Fibroblast of lung (primary cell): ENCODE results near the gene RCSD1. TPM values are rescaled to one million over a fixed set of nuclear protein-coding genes. Genes with fewer than 3 reads are reported as not detected.
A peak's percentile ranks its signal among the peaks of the same experiment; 100 is the strongest.

Experiments used
- DNase-seq, 2 donors: peaks; one replicate each; pipeline versions ENCODE4 v3.0.0 to v3.0.0-alpha.2; 2010; ENCODE audit warnings: low read depth in 2 of 2
- H2AFZ ChIP-seq: 2 replicates; pipeline ENCODE4 v1.5.1; 2012; ENCODE audit warnings: low read length, control low read depth, inconsistent platforms
- H3K27ac ChIP-seq: 2 replicates; pipeline ENCODE4 v1.5.1; 2011; ENCODE audit warnings: low read length, control low read depth; ENCODE audit not compliant: insufficient read depth
- H3K27me3 ChIP-seq: 2 replicates; pipeline ENCODE4 v1.5.1; 2011; ENCODE audit warnings: mild to moderate bottlenecking, low read length; ENCODE audit not compliant: control insufficient read depth, insufficient read depth
- H3K36me3 ChIP-seq: 2 replicates; pipeline ENCODE4 v1.5.1; 2011; ENCODE audit warnings: low read length; ENCODE audit not compliant: control insufficient read depth, insufficient read depth
- H3K4me1 ChIP-seq: 2 replicates; pipeline ENCODE4 v1.5.1; 2011; ENCODE audit warnings: low read length; ENCODE audit not compliant: control insufficient read depth, insufficient read depth; ENCODE audit errors: extremely low read depth
- H3K4me2 ChIP-seq: 2 replicates; pipeline ENCODE4 v1.5.1; 2011; ENCODE audit warnings: low read length, control low read depth; ENCODE audit not compliant: insufficient read depth; ENCODE audit errors: extremely low read depth
- H3K4me3 ChIP-seq, 4 experiments: fragments of 200-600 bp in 1 of 4; sonication (generic) in 1 of 4; replicated peaks in 1 of 4; 2 replicates each; pipeline ENCODE4 v1.5.1; 2011 to 2016; ENCODE audit warnings: low read length in 4 of 4, low read depth in 3 of 4, mild to moderate bottlenecking in 3 of 4, control low read depth in 2 of 4, inconsistent platforms in 1 of 4, mixed read lengths in 1 of 4; ENCODE audit not compliant: insufficient read depth in 1 of 4; ENCODE audit errors: control extremely low read depth in 1 of 4
- H3K79me2 ChIP-seq: 2 replicates; pipeline ENCODE4 v1.5.1; 2012; ENCODE audit warnings: mild to moderate bottlenecking, low read length, inconsistent platforms; ENCODE audit not compliant: control insufficient read depth, insufficient read depth
- H3K9ac ChIP-seq: 2 replicates; pipeline ENCODE4 v1.5.1; 2011; ENCODE audit warnings: mild to moderate bottlenecking, low read length, control low read depth; ENCODE audit not compliant: insufficient read depth
- H3K9me3 ChIP-seq: 2 replicates; pipeline ENCODE4 v1.5.1; 2012; ENCODE audit warnings: low read depth, low read length; ENCODE audit not compliant: control insufficient read depth, insufficient read depth
- H4K20me1 ChIP-seq: 2 replicates; pipeline ENCODE4 v1.5.1; 2011; ENCODE audit warnings: low read length; ENCODE audit not compliant: control insufficient read depth, insufficient read depth; ENCODE audit errors: extremely low read depth
- CTCF ChIP-seq, 2 donors: IDR thresholded peaks in 1 of 2; conservative IDR thresholded peaks in 1 of 2; 1 replicate in 1 of 2; 2 replicates in 1 of 2; pipeline ENCODE4 v1.5.1; 2011 to 2012; ENCODE audit warnings: low read length in 2 of 2, control low read depth in 1 of 2, inconsistent platforms in 1 of 2, low read depth in 1 of 2, mild to moderate bottlenecking in 1 of 2
- EZH2 ChIP-seq: IDR thresholded peaks from 2 replicates; pipeline ENCODE4 v1.5.1; 2012; ENCODE audit warnings: low read length, control low read depth, mild to moderate bottlenecking; ENCODE audit errors: missing control alignments
- polyA minus RNA-seq: library from RNA; depleted of rRNA, polyadenylated mRNA; stranded (reverse); fragments of >200 nt; gene quantifications from 2 replicates; pipeline ENCODE4 v1.2.3, GENCODE V29; 2011; ENCODE audit warnings: low replicate concordance
- polyA plus RNA-seq, 2 donors: library from polyadenylated mRNA; depleted of rRNA in 1 of 2; stranded (reverse) in 1 of 2; unstranded in 1 of 2; fragments of >200 nt; gene quantifications; 2 replicates each; pipeline ENCODE4 v1.2.1, GENCODE V29; 2011 to 2012; ENCODE audit warnings: missing spikeins in 1 of 2
- total RNA-seq: library from RNA; depleted of rRNA; stranded (reverse); fragments of >200 nt; gene quantifications from 2 replicates; pipeline ENCODE4 v1.2.1, GENCODE V29; 2014

The RCSD1 gene
- total RNA-seq: under 0.01 TPM in 1 of 2 replicates, not detected in the other
- polyA plus RNA-seq: 0.05 and 4.1 TPM in 2 replicates
- 3.0 TPM in 1 of 2 replicates, not detected in the other for polyA plus RNA-seq (2012)
- 2.6 TPM in 1 of 2 replicates, not detected in the other for polyA minus RNA-seq

- Histone ChIP-seq H2AFZ (peak within 1 kb of the TSS; percentile 57), H3K4me1 (peaks cover 2% of the 10 kb centered on the region), H4K20me1 (no peaks in the 10 kb centered on the region), H3K4me3 (peak within 1 kb of the TSS in 2 of 4 experiments; percentile 51 to 56), H3K79me2 (no peaks in the 10 kb centered on the region), H3K27me3 (peaks cover 12% of the 10 kb centered on the region), H3K9me3 (no peaks in the 10 kb centered on the region), H3K9ac (peak within 1 kb of the TSS; percentile 39), H3K27ac (no peak within 1 kb of the TSS), H3K36me3 (no peaks in the 10 kb centered on the region), H3K4me2 (peak within 1 kb of the TSS; percentile 4)
- DNase-seq: peak; percentile 4 to 13
- TF ChIP-seq CTCF (conservative IDR thresholded peaks at IDR 0.05 in 1 of 2, IDR thresholded peaks at IDR 0.05 in 1 of 2; ENCODE audit: low read depth in 1 of 2, low read length in 2 of 2) (no peak), EZH2 (no peak)
Observed at GRCh38 chr1:167629681-167630567, at the start of gene RCSD1. TSS of gene RCSD1 (plus strand) at chr1:167630232. CDS start at chr1:167630424, 192 bp downstream.

GRCh38 chr1:167582064-167582463 lies 48.0 kb upstream of the RCSD1 start:
- Histone ChIP-seq H4K20me1 (no peaks in the 10 kb centered on the region), H3K79me2 (no peaks in the 10 kb centered on the region), H3K4me2 (no peak overlapping the region), H3K27me3 (no peaks in the 10 kb centered on the region), H3K9ac (no peak overlapping the region), H3K4me3 (no peak overlapping the region), H3K27ac (no peak overlapping the region), H3K36me3 (no peaks in the 10 kb centered on the region), H2AFZ (no peak overlapping the region), H3K9me3 (no peaks in the 10 kb centered on the region), H3K4me1 (no peaks in the 10 kb centered on the region)
- no peak for DNase-seq
- TF ChIP-seq EZH2 (no peak), CTCF (conservative IDR thresholded peaks at IDR 0.05 in 1 of 2, IDR thresholded peaks at IDR 0.05 in 1 of 2; ENCODE audit: low read depth in 1 of 2, low read length in 2 of 2) (no peak)

GRCh38 chr1:167582722-167583121 lies 47.3 kb upstream of the RCSD1 start:
- Histone ChIP-seq H3K4me1 (no peaks in the 10 kb centered on the region), H3K4me3 (no peak overlapping the region), H3K79me2 (no peaks in the 10 kb centered on the region), H3K9me3 (no peaks in the 10 kb centered on the region), H3K36me3 (no peaks in the 10 kb centered on the region), H4K20me1 (no peaks in the 10 kb centered on the region), H3K27ac (no peak overlapping the region), H3K9ac (no peak overlapping the region), H3K27me3 (no peaks in the 10 kb centered on the region), H2AFZ (no peak overlapping the region), H3K4me2 (no peak overlapping the region)
- no peak for TF ChIP-seq CTCF (conservative IDR thresholded peaks at IDR 0.05 in 1 of 2, IDR thresholded peaks at IDR 0.05 in 1 of 2; ENCODE audit: low read depth in 1 of 2, low read length in 2 of 2)
- TF ChIP-seq EZH2: no peak
- DNase-seq: no peak
